Measurements from ENCODE around the gene CDK6. TPM values are rescaled to one million over a fixed set of nuclear protein-coding genes. Genes with fewer than 3 reads are reported as not detected.

The CDK6 gene
- total and polyA plus RNA-seq, 2 experiments from 2014 or later, result 7.4 to 23.7 TPM

GRCh38 chr7:92749832-92750446, 86.4 kb downstream of the CDK6 start:
- no peak overlapping the region for H2AFZ ChIP-seq
- H3K4me2 ChIP-seq, result no peak overlapping the region
- DNase-seq (ENCODE audit: low spot score) (no peak), ATAC-seq (no peak)
- no peaks in the 10 kb centered on the region for H4K20me1 ChIP-seq (replicated peaks; ENCODE audit: insufficient read depth)
- H3K4me1 ChIP-seq (ENCODE audit: insufficient read depth), result peaks cover 42% of the 10 kb centered on the region
- Mint-ChIP-seq H3K4me3 (no peak overlapping the region), H3K4me1 (peaks cover 40% of the 10 kb centered on the region), H3K36me3 (ENCODE audit: low read depth) (no peaks in the 10 kb centered on the region; the same call in 2 of the 3 replicates), H3K27ac (no peak overlapping the region; the same call in 1 of the 2 replicates), H3K27me3 (ENCODE audit: insufficient read depth, low read depth, poor library complexity) (peaks cover 3% of the 10 kb centered on the region), H3K9me3 (no peaks in the 10 kb centered on the region)
- H3K36me3 ChIP-seq (ENCODE audit: insufficient read depth), result no peaks in the 10 kb centered on the region
- H3K4me3 ChIP-seq, result no peak overlapping the region
- no peak overlapping the region for H3K27ac ChIP-seq (ENCODE audit: low read depth)
- H3K9me2 ChIP-seq (ENCODE audit: insufficient read depth), result no peaks in the 10 kb centered on the region
- H3F3A ChIP-seq (replicated peaks; ENCODE audit: low read depth), result no peaks in the 10 kb centered on the region
- no peaks in the 10 kb centered on the region for H3K27me3 ChIP-seq (ENCODE audit: insufficient read depth)
- TF ChIP-seq ZNF114 (CRISPR knock-in tag; IDR thresholded peaks at IDR 0.05) (no peak), ETS1 (IDR thresholded peaks at IDR 0.05) (no peak), STAT1 (IDR thresholded peaks at IDR 0.05; ENCODE audit: unreplicated experiment) (no peak), REST (IDR thresholded peaks at IDR 0.05; ENCODE audit: unreplicated experiment) (no peak), CREB1 (CRISPR knock-in tag; IDR thresholded peaks at IDR 0.05; ENCODE audit: low read depth) (no peak), JUNB (IDR thresholded peaks at IDR 0.05; ENCODE audit: unreplicated experiment) (no peak)
- H3K79me2 ChIP-seq (replicated peaks; ENCODE audit: insufficient read depth), result no peaks in the 10 kb centered on the region

- peaks cover 36% of the 10 kb centered on the region for H3K4me1 ChIP-seq (ENCODE audit: insufficient read depth)
- no peak overlapping the region for H3K4me3 ChIP-seq
- ATAC-seq (no peak), DNase-seq (ENCODE audit: low spot score) (no peak)
- Mint-ChIP-seq H3K9me3 (no peaks in the 10 kb centered on the region), H3K27me3 (ENCODE audit: insufficient read depth, low read depth, poor library complexity) (peaks cover 3% of the 10 kb centered on the region), H3K4me3 (no peak overlapping the region), H3K36me3 (ENCODE audit: low read depth) (no peaks in the 10 kb centered on the region; the same call in 2 of the 3 replicates), H3K27ac (no peak overlapping the region), H3K4me1 (peaks cover 34% of the 10 kb centered on the region)
- no peaks in the 10 kb centered on the region for H3K27me3 ChIP-seq (ENCODE audit: insufficient read depth)
- no peaks in the 10 kb centered on the region for H4K20me1 ChIP-seq (replicated peaks; ENCODE audit: insufficient read depth)
- no peak overlapping the region for H3K27ac ChIP-seq (ENCODE audit: low read depth)
- no peak overlapping the region for H2AFZ ChIP-seq
- no peak overlapping the region for H3K4me2 ChIP-seq
- no peaks in the 10 kb centered on the region for H3K79me2 ChIP-seq (replicated peaks; ENCODE audit: insufficient read depth)
- no peaks in the 10 kb centered on the region for H3K36me3 ChIP-seq (ENCODE audit: insufficient read depth)
- H3F3A ChIP-seq (replicated peaks; ENCODE audit: low read depth), result no peaks in the 10 kb centered on the region
- peaks cover 1% of the 10 kb centered on the region; the same call in 1 of the 2 replicates for H3K9me2 ChIP-seq (ENCODE audit: insufficient read depth)
- TF ChIP-seq ZNF462 (CRISPR knock-in tag; IDR thresholded peaks at IDR 0.05) (no peak), POLR2AphosphoS5 (IDR thresholded peaks at IDR 0.05; ENCODE audit: low read depth) (no peak), CTCF (conservative IDR thresholded peaks at IDR 0.05; ENCODE audit: low read depth in 2 of 2) (no peak)
Observed at GRCh38 chr7:92749327-92749755, 87.0 kb downstream of the CDK6 start.
